Stimulated activated CD8-positive, alpha-beta memory T cell treated with anti-CD3 and anti-CD28 coated beads, Interleukin-7, amount 100 ng/mL, for 1 hour (primary cell): ENCODE data around the gene C1S.

Source experiments
- DNase-seq, 2 donors: peaks; one replicate each; pipeline ENCODE4 v3.0.0-alpha.2; 2020; ENCODE audit warnings: low read depth in 2 of 2

C1S gene

GRCh38 chr12:7075939-7076338 is 15.4 kb downstream of the C1S start:
- no peak for DNase-seq

DNA sequence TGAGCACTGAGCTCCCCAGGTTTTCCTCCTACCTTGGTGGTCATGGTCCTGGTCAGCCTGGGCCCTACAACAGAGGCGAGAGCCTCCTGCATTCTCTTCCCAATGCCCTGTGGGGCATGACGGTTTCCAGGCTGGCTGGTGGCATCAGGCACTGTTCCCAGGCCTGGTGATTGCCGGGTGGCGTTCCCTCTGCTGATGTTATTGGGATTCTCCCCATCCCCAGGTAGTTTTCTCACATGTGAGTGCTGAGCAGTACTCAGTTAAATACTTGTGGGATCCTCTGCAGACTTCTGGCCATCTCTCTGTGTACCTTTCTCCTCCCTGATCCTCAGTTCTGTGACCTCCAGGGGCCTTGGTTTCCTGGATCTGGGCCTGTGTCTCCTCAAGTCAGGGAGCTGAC is 16.0 kb downstream of the C1S start:
- no peak for DNase-seq

GRCh38 chr12:7078163-7078562 is 17.6 kb downstream of the C1S start:
- DNase-seq: no peak

DNA sequence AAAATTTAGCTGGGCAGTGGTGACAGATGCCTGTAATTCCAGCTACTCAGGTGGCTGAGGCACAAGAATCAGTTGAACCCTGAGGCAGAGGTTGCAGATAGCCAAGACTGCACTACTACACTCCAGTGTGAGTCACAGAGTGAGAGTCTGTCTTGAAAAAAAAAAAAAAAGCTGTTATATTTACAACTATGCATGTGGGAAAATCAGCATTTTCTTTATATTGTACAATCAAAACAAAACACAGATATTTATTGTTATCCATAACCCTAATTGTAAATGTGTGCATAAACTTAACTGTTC is 19.3 kb downstream of the C1S start:
- no peak for DNase-seq

DNA sequence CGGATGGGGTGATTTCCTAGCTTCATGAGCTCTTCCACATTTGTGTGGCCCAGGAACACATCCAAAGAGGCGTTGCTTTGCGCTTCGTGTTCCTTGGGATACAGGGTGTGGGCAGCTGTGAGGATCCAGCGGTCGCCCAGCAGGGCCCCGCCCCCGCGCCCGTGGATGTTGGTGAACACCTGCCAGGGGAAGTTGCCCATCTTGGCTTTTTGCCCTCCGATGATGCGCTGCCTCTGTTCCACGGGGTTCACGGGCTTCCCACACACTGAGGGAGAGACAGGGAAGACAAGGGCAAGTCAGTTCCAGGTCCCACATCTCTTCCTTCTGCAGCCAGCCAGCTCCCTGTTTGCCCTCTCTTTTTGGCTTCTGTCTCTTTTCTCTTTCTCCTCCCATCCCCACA is 20.5 kb downstream of the C1S start:
- no peak for DNase-seq

- DNase-seq: no peak
Observed at GRCh38 chr12:7083125-7083524, 22.6 kb downstream of the C1S start.

DNA sequence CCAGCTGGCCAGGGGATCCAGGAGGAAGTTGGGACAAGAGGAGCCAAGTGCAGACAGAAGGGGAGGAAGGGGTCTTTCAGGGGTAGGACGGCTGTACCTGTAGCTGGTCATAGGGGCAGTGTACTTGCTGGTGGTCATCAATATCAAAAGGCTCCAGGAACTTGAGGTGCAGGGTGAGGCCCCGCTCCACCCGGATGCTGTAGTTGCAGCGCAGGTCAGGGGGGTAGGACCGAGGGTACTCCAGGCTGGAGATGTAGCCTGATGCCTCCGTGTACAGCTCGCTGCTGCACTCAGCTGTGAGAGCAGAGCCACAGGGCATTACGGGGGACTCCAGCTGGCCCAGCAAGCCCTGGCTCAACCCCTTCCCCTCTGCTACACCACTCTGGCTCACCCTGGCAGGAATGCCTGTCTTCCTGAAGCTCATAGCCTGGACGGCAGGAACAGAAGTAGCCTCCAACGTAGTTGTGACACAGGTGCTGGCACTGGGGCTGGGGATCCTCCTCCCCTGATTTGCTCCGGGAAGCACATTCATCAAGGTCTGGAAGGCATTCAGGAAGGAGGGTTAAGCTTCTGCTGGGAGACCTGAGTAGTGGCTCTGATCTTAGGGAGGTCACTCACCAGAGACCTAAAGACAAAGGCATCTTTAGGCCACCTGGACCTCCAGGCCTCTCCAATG is 28.8 kb downstream of the C1S start:
- no peak for DNase-seq

- no peak for DNase-seq
Observed at GRCh38 chr12:7090222-7090998, 29.9 kb downstream of the C1S start.

- no peak for DNase-seq
Observed at GRCh38 chr12:7091171-7091570, 30.7 kb downstream of the C1S start.

- no peak for DNase-seq
Observed at GRCh38 chr12:7091660-7092228, 31.2 kb downstream of the C1S start.

GRCh38 chr12:7092229-7092985 is 31.9 kb downstream of the C1S start, which contains the start of gene C1R:
C1R (minus strand) TSS chr12:7092445; CDS start chr12:7092388, 57 bp downstream.
- DNase-seq: peak; percentile 40 to 46

DNA sequence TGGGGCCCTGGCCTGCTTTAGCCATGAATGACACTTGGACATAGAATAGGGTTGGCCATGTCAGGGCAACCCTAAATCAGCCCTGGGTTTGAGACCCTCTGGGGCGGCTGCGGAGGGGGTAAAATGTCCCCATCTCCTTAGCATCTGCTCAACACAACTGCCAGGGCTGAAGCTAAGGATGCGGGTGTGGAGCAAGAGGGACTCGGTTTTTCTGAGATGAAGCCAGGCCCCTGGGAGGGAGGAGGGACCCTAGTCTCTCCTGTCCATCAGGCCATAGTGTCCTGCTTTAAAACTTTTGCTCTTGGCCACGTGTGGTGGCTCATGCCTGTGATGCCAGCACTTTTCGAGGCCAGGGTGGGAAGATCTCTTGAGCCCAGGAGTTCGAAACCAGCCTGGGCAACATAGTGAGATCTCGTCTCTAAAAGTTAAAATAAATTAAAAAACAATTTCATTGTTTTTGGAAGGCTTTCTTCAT is 32.5 kb downstream of the C1S start:
- no peak for DNase-seq

DNA sequence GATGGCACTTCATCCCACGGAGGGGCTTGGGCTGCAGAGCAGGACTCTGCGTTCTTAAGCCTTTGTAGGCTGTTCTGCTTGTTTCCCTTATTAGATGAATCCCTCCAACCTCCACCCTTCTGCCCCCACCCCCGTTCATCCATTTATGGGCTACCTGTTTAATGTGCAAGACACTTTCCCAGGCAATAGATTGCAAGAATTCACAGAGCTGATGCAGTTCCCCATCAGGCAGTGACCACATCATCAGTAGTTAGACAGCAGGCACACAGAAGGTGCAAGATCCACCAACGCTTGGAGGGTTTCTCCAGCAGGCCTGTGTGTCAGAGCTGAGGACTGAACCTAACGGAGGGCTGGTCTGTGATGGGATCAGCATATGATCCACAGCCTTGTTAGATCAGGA is 33.0 kb downstream of the C1S start:
- no peak for DNase-seq

GRCh38 chr12:7093892-7094291 is 33.4 kb downstream of the C1S start:
- no peak for DNase-seq

GRCh38 chr12:7096006-7096932 is 35.8 kb downstream of the C1S start:
- no peak for DNase-seq

- no peak for DNase-seq
Observed at GRCh38 chr12:7096979-7097378, 36.5 kb downstream of the C1S start.

- no peak for DNase-seq
Observed at GRCh38 chr12:7099290-7099996, 38.9 kb downstream of the C1S start.

- no peak for DNase-seq
Observed at GRCh38 chr12:7100239-7100638, 39.7 kb downstream of the C1S start.

GRCh38 chr12:7101047-7101693 is 40.7 kb downstream of the C1S start:
- no peak for DNase-seq

- DNase-seq: no peak
Observed at GRCh38 chr12:7101694-7102131, 41.2 kb downstream of the C1S start.
